Neural progenitor cell (in vitro differentiated cells): ENCODE measurements around the gene BRD2. TPM values are rescaled to one million over a fixed set of nuclear protein-coding genes. Genes with fewer than 3 reads are reported as not detected.

Experiments used
- DNase-seq: peaks from one replicate; pipeline ENCODE4 v3.0.0-alpha.2; 2016; ENCODE audit warnings: low spot score
- H2AFZ ChIP-seq: fragments of 200-600 bp; sonication (generic); replicated peaks from 2 replicates; pipeline ENCODE4 v1.6.1; 2016; ENCODE audit warnings: antibody characterized with exemption
- H3F3A ChIP-seq: fragments of 200-600 bp; sonication (generic); 2 replicates; pipeline ENCODE4 v1.6.1; 2016; ENCODE audit warnings: antibody characterized with exemption, low read depth
- H3K27ac ChIP-seq: fragments of 200-600 bp; sonication (generic); 2 replicates; pipeline ENCODE4 v1.5.1; 2016; ENCODE audit warnings: mild to moderate bottlenecking
- H3K27me3 ChIP-seq: fragments of 200-600 bp; sonication (generic); 2 replicates; pipeline ENCODE4 v1.6.1; 2016; ENCODE audit warnings: mild to moderate bottlenecking, moderate library complexity
- H3K36me3 ChIP-seq: fragments of 200-600 bp; sonication (generic); 2 replicates; pipeline ENCODE4 v1.5.1; 2016
- H3K4me1 ChIP-seq: fragments of 200-600 bp; sonication (generic); 2 replicates; pipeline ENCODE4 v1.6.1; 2016; ENCODE audit warnings: mixed run types
- H3K4me2 ChIP-seq: fragments of 200-600 bp; sonication (generic); 2 replicates; pipeline ENCODE4 v1.6.1; 2016
- H3K4me3 ChIP-seq: fragments of 200-600 bp; sonication (generic); 2 replicates; pipeline ENCODE4 v1.5.1; 2016
- H3K79me2 ChIP-seq: fragments of 200-600 bp; sonication (generic); 2 replicates; pipeline ENCODE4 v1.6.1; 2016; ENCODE audit warnings: low read depth
- H3K9ac ChIP-seq: fragments of 200-600 bp; sonication (generic); 2 replicates; pipeline ENCODE4 v1.6.1; 2016
- H3K9me3 ChIP-seq: fragments of 200-600 bp; sonication (generic); 2 replicates; pipeline ENCODE4 v1.5.1; 2016; ENCODE audit warnings: low read depth
- H4K20me1 ChIP-seq: fragments of 200-600 bp; sonication (generic); 2 replicates; pipeline ENCODE4 v1.6.1; 2016; ENCODE audit warnings: low read depth
- H3K27ac Mint-ChIP-seq: 3 replicates; pipeline ENCODE4 v1.8.0; 2021; ENCODE audit warnings: mixed read lengths
- H3K27me3 Mint-ChIP-seq: 2 replicates; pipeline ENCODE4 v1.8.0; 2022; ENCODE audit warnings: low read depth, mild to moderate bottlenecking, inconsistent platforms, moderate library complexity, mixed read lengths; ENCODE audit not compliant: insufficient read depth
- H3K36me3 Mint-ChIP-seq: 3 replicates; pipeline ENCODE4 v1.8.0; 2021; ENCODE audit warnings: mixed read lengths
- H3K4me1 Mint-ChIP-seq: 3 replicates; pipeline ENCODE4 v1.8.0; 2021; ENCODE audit warnings: mixed read lengths
- H3K4me3 Mint-ChIP-seq: 3 replicates; pipeline ENCODE4 v1.8.0; 2021; ENCODE audit warnings: mild to moderate bottlenecking, moderate library complexity, mixed read lengths
- H3K9me3 Mint-ChIP-seq: 3 replicates; pipeline ENCODE4 v1.8.0; 2020; ENCODE audit warnings: mixed read lengths
- EZH2 ChIP-seq: fragments of 200-600 bp; sonication (generic); IDR thresholded peaks from 2 replicates; pipeline ENCODE4 v1.6.1; 2017; ENCODE audit warnings: antibody characterized with exemption, mild to moderate bottlenecking, moderate library complexity
- EZH2phosphoT487 ChIP-seq: fragments of 200-600 bp; sonication (generic); IDR thresholded peaks from 2 replicates; pipeline ENCODE4 v1.6.1; 2017; ENCODE audit warnings: antibody characterized with exemption
- total RNA-seq: library from RNA; depleted of rRNA; stranded (reverse); fragments of >200 nt; gene quantifications from 2 replicates; pipeline ENCODE4 v1.2.3, GENCODE V29; 2015; ENCODE audit warnings: low replicate concordance
- TF ChIP-seq, protein P1 (sequence below): fragments of 200-600 bp; sonication (generic); IDR thresholded peaks from 2 replicates; pipeline ENCODE4 v1.5.1; 2017; ENCODE audit warnings: antibody characterized with exemption, mild to moderate bottlenecking

Gene BRD2
- total RNA-seq, 1 donor from 2014 or later = 202 TPM

DNA sequence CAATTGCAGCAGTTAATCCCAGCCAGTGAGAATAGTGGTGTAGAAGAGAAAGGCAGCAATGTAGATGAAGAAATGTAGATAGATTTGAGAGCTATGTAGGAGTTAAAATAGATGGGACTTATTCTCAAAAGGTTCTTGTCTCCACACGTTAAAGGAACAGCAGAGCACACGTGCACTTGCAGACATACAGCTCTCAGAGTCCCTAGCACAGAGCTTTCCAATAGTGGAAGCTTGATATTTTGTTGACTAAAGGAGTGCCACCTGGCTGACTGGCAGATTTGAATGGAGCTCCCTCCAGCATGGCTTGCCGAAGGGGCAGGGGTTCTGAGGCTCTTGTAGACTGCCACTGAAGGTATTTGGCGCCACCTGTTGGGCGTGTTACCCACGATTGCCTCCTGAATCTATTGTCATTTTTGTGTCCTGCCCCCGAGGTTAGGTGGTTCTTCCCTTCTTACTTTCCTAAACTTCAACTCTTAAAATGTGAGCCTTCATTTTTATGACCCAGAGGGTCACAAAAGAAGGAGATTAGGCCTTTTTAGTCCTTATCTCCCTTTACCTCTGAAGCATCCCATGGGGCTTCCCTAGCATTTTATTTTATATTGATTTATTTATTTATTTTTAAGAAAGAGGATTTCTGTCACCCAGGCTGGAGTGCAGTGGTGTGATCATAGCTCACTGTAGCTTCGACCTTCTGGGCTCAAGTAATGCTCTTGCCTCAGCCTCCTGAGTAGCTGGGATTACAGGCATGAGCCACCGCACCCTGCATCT is 16.4 kb downstream of the BRD2 start:
- Histone ChIP-seq H3K36me3 (peaks cover 6% of the 10 kb centered on the region), H3K4me3 (no peak overlapping the region), H3K9me3 (no peaks in the 10 kb centered on the region), H2AFZ (no peak overlapping the region), H3K4me2 (no peak overlapping the region), H3F3A (peaks cover 50% of the 10 kb centered on the region), H3K9ac (no peak overlapping the region), H4K20me1 (peaks cover 47% of the 10 kb centered on the region), H3K79me2 (peaks cover 12% of the 10 kb centered on the region), H3K4me1 (no peaks in the 10 kb centered on the region), H3K27ac (no peak overlapping the region), H3K27me3 (no peaks in the 10 kb centered on the region)
- DNase-seq = peak; percentile 93
- peaks cover 12% of the 10 kb centered on the region for H3K27me3 Mint-ChIP-seq
- TF ChIP-seq, protein P1, sequence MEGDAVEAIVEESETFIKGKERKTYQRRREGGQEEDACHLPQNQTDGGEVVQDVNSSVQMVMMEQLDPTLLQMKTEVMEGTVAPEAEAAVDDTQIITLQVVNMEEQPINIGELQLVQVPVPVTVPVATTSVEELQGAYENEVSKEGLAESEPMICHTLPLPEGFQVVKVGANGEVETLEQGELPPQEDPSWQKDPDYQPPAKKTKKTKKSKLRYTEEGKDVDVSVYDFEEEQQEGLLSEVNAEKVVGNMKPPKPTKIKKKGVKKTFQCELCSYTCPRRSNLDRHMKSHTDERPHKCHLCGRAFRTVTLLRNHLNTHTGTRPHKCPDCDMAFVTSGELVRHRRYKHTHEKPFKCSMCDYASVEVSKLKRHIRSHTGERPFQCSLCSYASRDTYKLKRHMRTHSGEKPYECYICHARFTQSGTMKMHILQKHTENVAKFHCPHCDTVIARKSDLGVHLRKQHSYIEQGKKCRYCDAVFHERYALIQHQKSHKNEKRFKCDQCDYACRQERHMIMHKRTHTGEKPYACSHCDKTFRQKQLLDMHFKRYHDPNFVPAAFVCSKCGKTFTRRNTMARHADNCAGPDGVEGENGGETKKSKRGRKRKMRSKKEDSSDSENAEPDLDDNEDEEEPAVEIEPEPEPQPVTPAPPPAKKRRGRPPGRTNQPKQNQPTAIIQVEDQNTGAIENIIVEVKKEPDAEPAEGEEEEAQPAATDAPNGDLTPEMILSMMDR = peak; percentile 89
- TF ChIP-seq EZH2 (no peak), EZH2phosphoT487 (no peak)
- peaks cover 17% of the 10 kb centered on the region for H3K36me3 Mint-ChIP-seq
- peaks cover 5% of the 10 kb centered on the region for H3K4me1 Mint-ChIP-seq
- no peak overlapping the region for H3K27ac Mint-ChIP-seq
- no peaks in the 10 kb centered on the region for H3K9me3 Mint-ChIP-seq
- H3K4me3 Mint-ChIP-seq = no peak overlapping the region

DNA sequence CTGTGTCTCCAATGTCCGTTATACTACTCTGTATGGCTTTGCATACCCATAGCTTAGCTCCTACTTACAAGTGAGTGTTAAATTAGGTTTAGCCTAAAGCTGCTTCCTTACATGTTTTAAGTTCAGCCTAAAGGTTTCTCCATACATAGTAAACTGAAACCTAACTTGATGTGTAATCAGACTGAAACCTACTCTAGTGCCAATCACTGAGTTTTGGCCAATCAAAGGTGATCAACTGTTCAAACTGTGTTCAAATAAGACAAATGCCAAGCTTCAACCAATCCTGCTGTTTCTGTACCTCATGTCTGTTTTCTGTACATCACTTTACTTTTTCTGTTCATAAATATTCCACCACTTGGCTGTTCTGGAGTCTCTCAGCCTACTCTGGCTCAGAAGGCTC is 21.0 kb downstream of the BRD2 start:
- Histone ChIP-seq H3K27ac (no peak overlapping the region), H3K4me3 (no peak overlapping the region), H4K20me1 (peaks cover 4% of the 10 kb centered on the region), H3K9me3 (no peaks in the 10 kb centered on the region), H3K4me2 (no peak overlapping the region), H2AFZ (no peak overlapping the region), H3K27me3 (peaks cover 7% of the 10 kb centered on the region), H3K4me1 (no peaks in the 10 kb centered on the region), H3K9ac (no peak overlapping the region), H3F3A (peaks cover 4% of the 10 kb centered on the region), H3K36me3 (no peaks in the 10 kb centered on the region), H3K79me2 (no peaks in the 10 kb centered on the region)
- no peak overlapping the region for H3K4me3 Mint-ChIP-seq
- no peak for TF ChIP-seq EZH2
- TF ChIP-seq EZH2phosphoT487 = no peak
- TF ChIP-seq, protein P1 = no peak
- H3K4me1 Mint-ChIP-seq = peaks cover 4% of the 10 kb centered on the region
- H3K27me3 Mint-ChIP-seq = no peaks in the 10 kb centered on the region
- H3K9me3 Mint-ChIP-seq = peaks cover 5% of the 10 kb centered on the region
- no peak for DNase-seq
- H3K36me3 Mint-ChIP-seq = no peaks in the 10 kb centered on the region
- H3K27ac Mint-ChIP-seq = no peak overlapping the region

DNA sequence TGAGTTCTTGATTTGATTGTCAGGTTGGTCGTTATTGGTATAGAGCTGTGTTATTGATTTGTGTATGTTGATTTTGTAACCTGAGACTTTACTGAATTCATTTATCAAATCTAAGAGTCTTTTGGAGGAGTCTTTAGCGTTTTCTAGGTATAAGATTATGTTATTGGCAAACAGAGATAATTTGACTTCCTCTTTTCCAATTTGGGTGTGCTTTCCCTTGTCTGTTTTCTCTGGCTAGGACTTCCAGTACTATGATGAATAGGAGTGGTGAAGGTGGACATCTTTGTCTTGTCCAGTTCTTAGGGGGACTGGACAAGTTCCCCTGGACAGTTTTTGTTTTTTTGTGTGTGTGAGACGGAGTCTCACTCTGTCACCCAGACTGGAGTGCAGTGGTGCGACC is 23.6 kb downstream of the BRD2 start:
- H3K4me2 ChIP-seq = no peak overlapping the region
- peaks cover 5% of the 10 kb centered on the region for H3K9me3 Mint-ChIP-seq
- no peak overlapping the region for H3K9ac ChIP-seq
- no peaks in the 10 kb centered on the region for H3K4me1 ChIP-seq
- no peaks in the 10 kb centered on the region for H4K20me1 ChIP-seq
- TF ChIP-seq EZH2 (no peak), EZH2phosphoT487 (no peak)
- TF ChIP-seq, protein P1 = no peak
- H3K36me3 Mint-ChIP-seq = no peaks in the 10 kb centered on the region
- no peak overlapping the region for H3K27ac ChIP-seq
- no peaks in the 10 kb centered on the region for H3K9me3 ChIP-seq
- no peaks in the 10 kb centered on the region for H3K4me1 Mint-ChIP-seq
- no peak for DNase-seq
- H2AFZ ChIP-seq = no peak overlapping the region
- peaks cover 25% of the 10 kb centered on the region for H3K27me3 ChIP-seq
- no peaks in the 10 kb centered on the region for H3K79me2 ChIP-seq
- no peaks in the 10 kb centered on the region for H3K27me3 Mint-ChIP-seq
- H3F3A ChIP-seq = no peaks in the 10 kb centered on the region
- no peak overlapping the region for H3K27ac Mint-ChIP-seq
- no peak overlapping the region for H3K4me3 Mint-ChIP-seq
- H3K4me3 ChIP-seq = no peak overlapping the region
- H3K36me3 ChIP-seq = no peaks in the 10 kb centered on the region
